Body of pancreas (tissue), 4 donors: ENCODE measurements around the gene LMNA. TPM values are rescaled to one million over a fixed set of nuclear protein-coding genes. Genes with fewer than 3 reads are reported as not detected.

Experiments
- ATAC-seq: fragments of 150-250 bp; one replicate; pipeline ENCODE4 v1.9.1; 2016
- DNase-seq, 4 donors: peaks; one replicate each; pipeline ENCODE4 v3.0.0-alpha.2; 2019
- H3K27ac ChIP-seq, 4 donors: fragments of 200-600 bp; sonication (generic); 1 replicate in 3 of 4; 2 replicates in 1 of 4; pipeline versions ENCODE4 v1.5.1 to v1.6.1; 2016 to 2019; ENCODE audit warnings: mild to moderate bottlenecking in 1 of 4, mixed read lengths in 1 of 4, moderate library complexity in 1 of 4
- H3K27me3 ChIP-seq, 2 donors: fragments of 200-600 bp; sonication (generic); one replicate each; pipeline ENCODE4 v1.6.0; 2016; ENCODE audit warnings: mild to moderate bottlenecking in 1 of 2
- H3K36me3 ChIP-seq, 2 donors: fragments of 200-600 bp; sonication (generic); replicated peaks in 1 of 2; 2 replicates each; pipeline ENCODE4 v1.5.1; 2016; ENCODE audit warnings: low read depth in 2 of 2; ENCODE audit not compliant: insufficient read depth in 1 of 2
- H3K4me1 ChIP-seq: fragments of 200-600 bp; sonication (generic); one replicate; pipeline ENCODE4 v1.6.0; 2016
- H3K4me3 ChIP-seq, 2 donors: fragments of 200-600 bp; sonication (generic); 1 replicate in 1 of 2; 2 replicates in 1 of 2; pipeline ENCODE4 v1.5.1; 2016 to 2019
- H3K9me3 ChIP-seq, 3 donors: fragments of 200-600 bp; sonication (generic); 1 replicate in 2 of 3; 2 replicates in 1 of 3; pipeline ENCODE4 v1.5.1; 2016
- CTCF ChIP-seq, 7 experiments: fragments of 450-650 bp in 4 of 7; fragments of 200-600 bp in 3 of 7; sonication (generic) in 3 of 7; IDR thresholded peaks; one replicate each; pipeline ENCODE4 v1.5.1; 2016 to 2019; ENCODE audit warnings: antibody characterized with exemption in 7 of 7
- POLR2A ChIP-seq, 3 donors: fragments of 450-650 bp; IDR thresholded peaks; one replicate each; pipeline ENCODE4 v1.6.1; 2016; ENCODE audit warnings: antibody characterized with exemption in 3 of 3, mild to moderate bottlenecking in 2 of 3
- WGBS, 2 donors: methylation state at CpG; one replicate each; pipeline ENCODE4 v1.1.5; 2017; 5-methylcytosine and 5-hydroxymethylcytosine counted together
- intact Hi-C: fragments of 100-400 bp; cut with DNase I; formaldehyde crosslinking; loops from one replicate; pipeline ENCODE4 v1.15.1; 2023
- total RNA-seq, 2 donors: library from RNA; depleted of rRNA; stranded (reverse); fragments of >200 nt; gene quantifications; one replicate each; pipeline ENCODE4 v1.1.0, GENCODE V29; 2016

LMNA gene
- total RNA-seq, 2 donors from 2014 or later, result 152 to 186 TPM

DNA sequence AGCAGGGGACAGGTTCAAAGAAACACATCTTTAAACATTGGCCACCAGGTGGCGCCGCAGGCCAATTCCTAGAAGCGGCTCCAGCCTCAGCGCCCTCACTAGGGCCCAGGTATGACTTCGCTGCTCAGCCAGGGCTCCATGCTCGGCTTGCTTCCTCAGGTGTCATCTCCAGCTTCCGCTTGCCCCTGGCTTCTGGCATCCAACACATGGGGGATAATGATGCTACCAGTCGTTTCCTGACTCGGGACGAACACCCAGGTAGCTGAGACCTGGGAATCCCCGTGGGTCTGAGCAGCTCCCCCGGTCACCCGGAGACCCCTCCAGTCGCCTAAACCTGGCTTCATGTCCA lies 23.7 kb upstream of the LMNA start:
- no peaks in the 10 kb centered on the region for H3K9me3 ChIP-seq
- H3K4me1 ChIP-seq, result peaks cover 10% of the 10 kb centered on the region
- ATAC-seq, result peak; percentile 88
- no peak overlapping the region for H3K4me3 ChIP-seq
- intact Hi-C loops, result loop anchor here (5.0 kb wide), 1 partner anchor 131 kb away; no protein-coding TSS in a partner anchor
- H3K27me3 ChIP-seq, result no peaks in the 10 kb centered on the region
- TF ChIP-seq CTCF (IDR thresholded peaks at IDR 0.05), result peak; percentile 71 to 89 (median 87)
- no peak for TF ChIP-seq POLR2A (IDR thresholded peaks at IDR 0.05)
- peak; percentile 88 to 94 (median 92) for DNase-seq
- 36 to 100% methylated on average over 1 to 14 of the region's 14 CpGs for WGBS, 2 donors
- no peaks in the 10 kb centered on the region for H3K36me3 ChIP-seq
- H3K27ac ChIP-seq, result no peak overlapping the region

DNA sequence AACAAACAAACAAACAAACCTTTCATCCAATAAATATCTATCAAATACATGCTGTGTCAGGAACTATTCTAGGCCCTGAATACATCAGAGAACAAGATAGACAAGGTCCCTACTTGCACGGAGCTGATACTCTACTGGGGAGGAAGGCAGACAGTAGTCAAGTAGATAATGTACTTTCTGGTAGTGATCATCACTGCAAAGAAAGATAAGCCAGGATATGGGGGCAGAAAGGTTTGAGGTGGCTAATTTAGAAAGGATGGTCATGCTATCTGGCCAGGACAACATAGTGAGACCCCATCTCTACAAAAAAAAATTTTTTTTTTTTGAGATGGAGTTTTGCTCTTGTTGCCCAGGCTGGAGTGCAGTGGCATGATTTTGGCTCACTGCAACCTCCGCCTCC lies 22.9 kb upstream of the LMNA start:
- ATAC-seq (no peak), DNase-seq (no peak)
- Histone ChIP-seq H3K9me3 (no peaks in the 10 kb centered on the region), H3K27me3 (no peaks in the 10 kb centered on the region), H3K27ac (no peak overlapping the region), H3K36me3 (no peaks in the 10 kb centered on the region), H3K4me3 (no peak overlapping the region), H3K4me1 (peaks cover 12% of the 10 kb centered on the region)
- 63% methylated on average over 2 of the region's 2 CpGs for WGBS, 2 donors
- TF ChIP-seq POLR2A (IDR thresholded peaks at IDR 0.05) (no peak), CTCF (IDR thresholded peaks at IDR 0.05) (no peak)
- intact Hi-C loops, result loop anchor here (5.0 kb wide), 1 partner anchor 131 kb away; no protein-coding TSS in a partner anchor

DNA sequence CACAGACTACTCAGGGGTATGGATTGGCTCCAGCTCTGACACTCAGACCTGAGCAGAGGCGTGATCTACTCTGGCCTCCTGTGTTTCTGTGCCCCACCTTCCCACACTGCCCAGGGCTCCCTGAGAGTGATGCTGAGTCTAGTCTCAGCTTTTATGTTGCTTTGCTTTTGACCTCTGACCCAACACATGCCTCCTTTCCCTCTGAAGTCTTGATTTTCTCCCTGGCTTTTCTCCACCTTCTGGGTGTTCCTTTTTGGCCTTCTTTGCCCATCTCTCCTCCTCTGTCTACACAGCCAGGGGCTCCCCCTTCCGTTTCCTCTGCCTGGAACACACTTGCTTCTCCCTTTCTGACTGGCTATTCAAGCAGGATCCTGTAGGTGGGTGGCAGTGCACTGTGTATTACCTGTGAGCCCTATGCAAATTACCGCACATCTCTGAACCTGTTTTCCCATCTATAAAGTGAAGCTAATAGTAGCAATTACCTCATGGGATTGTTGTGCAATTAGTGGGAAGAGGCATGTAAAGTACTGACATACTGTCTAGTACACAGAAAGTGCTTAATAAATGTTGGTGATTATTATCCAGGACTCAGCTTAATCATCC lies 18.5 kb upstream of the LMNA start:
- H3K9me3 ChIP-seq, result no peaks in the 10 kb centered on the region
- H3K4me3 ChIP-seq, result no peak overlapping the region
- no peaks in the 10 kb centered on the region for H3K36me3 ChIP-seq
- peak overlapping the region in 3 of 4 donors; percentile 39 to 67 (median 60) for H3K27ac ChIP-seq
- peaks cover 21% of the 10 kb centered on the region for H3K4me1 ChIP-seq
- WGBS, 2 donors, result 57 to 65% methylated on average over 3 of the region's 3 CpGs
- TF ChIP-seq POLR2A (IDR thresholded peaks at IDR 0.05) (no peak), CTCF (IDR thresholded peaks at IDR 0.05) (no peak)
- H3K27me3 ChIP-seq, result no peaks in the 10 kb centered on the region
- intact Hi-C loops, result loop anchor here (2.0 kb wide), 1 partner anchor 35 kb away; no protein-coding TSS in a partner anchor
- ATAC-seq (peak; percentile 19), DNase-seq (no peak)

GRCh38 chr1:156096640-156097391 lies 17.7 kb upstream of the LMNA start:
- WGBS, 2 donors, result 25 to 44% methylated on average over 7 to 14 of the region's 14 CpGs
- H3K4me1 ChIP-seq, result peaks cover 21% of the 10 kb centered on the region
- H3K27me3 ChIP-seq, result no peaks in the 10 kb centered on the region
- ATAC-seq (peak; percentile 97), DNase-seq (peak; percentile 91 to 93 (median 92))
- peak overlapping the region; percentile 30 to 67 (median 50) for H3K27ac ChIP-seq
- no peaks in the 10 kb centered on the region for H3K9me3 ChIP-seq
- no peak overlapping the region for H3K4me3 ChIP-seq
- intact Hi-C loops, result loop anchor here (2.0 kb wide), 1 partner anchor 34 kb away; no protein-coding TSS in a partner anchor
- TF ChIP-seq POLR2A (IDR thresholded peaks at IDR 0.05) (no peak), CTCF (IDR thresholded peaks at IDR 0.05) (peak; percentile 91 to 96 (median 96))
- no peaks in the 10 kb centered on the region for H3K36me3 ChIP-seq
